ENCODE measurements around the gene MIB1. TPM values are rescaled to one million over a fixed set of nuclear protein-coding genes. Genes with fewer than 3 reads are reported as not detected.
A peak's percentile ranks its signal among the peaks of the same experiment; 100 is the strongest.

The MIB1 gene
- total RNA-seq, 2 donors from 2014 or later, result 39.0 to 45.1 TPM

GRCh38 chr18:21841570-21841969, 101.0 kb downstream of the MIB1 start:
- ATAC-seq, result no peak
- H3K36me3 Mint-ChIP-seq (ENCODE audit: low read depth), result peaks cover 2% of the 10 kb centered on the region

GRCh38 chr18:21843341-21843740, 102.7 kb downstream of the MIB1 start:
- Mint-ChIP-seq H3K27ac (no peak overlapping the region), H3K27me3 (no peaks in the 10 kb centered on the region), H3K4me1 (no peaks in the 10 kb centered on the region), H3K4me3 (no peak overlapping the region), H3K36me3 (ENCODE audit: low read depth) (peaks cover 5% of the 10 kb centered on the region)
- H3K9me3 ChIP-seq (ENCODE audit: control insufficient read depth, low read length, poor library complexity, severe bottlenecking), result no peaks in the 10 kb centered on the region
- DNase-seq (no peak), ATAC-seq (no peak)

More at GRCh38 chr18:21841570-21841969, 101.0 kb downstream of the MIB1 start:
- Mint-ChIP-seq H3K4me3 (no peak overlapping the region), H3K27ac (peak overlapping the region; percentile 49), H3K4me1 (no peaks in the 10 kb centered on the region), H3K27me3 (no peaks in the 10 kb centered on the region)
- no peak for DNase-seq
- H3K9me3 ChIP-seq (ENCODE audit: control insufficient read depth, low read length, poor library complexity, severe bottlenecking), result no peaks in the 10 kb centered on the region

- no peak overlapping the region for H3K4me3 Mint-ChIP-seq
- H3K4me1 Mint-ChIP-seq, result peaks cover 9% of the 10 kb centered on the region
- H3K27me3 Mint-ChIP-seq, result no peaks in the 10 kb centered on the region
- H3K27ac Mint-ChIP-seq, result no peak overlapping the region
- ATAC-seq (no peak), DNase-seq (no peak)
- H3K9me3 ChIP-seq (ENCODE audit: control insufficient read depth, low read length, poor library complexity, severe bottlenecking), result no peaks in the 10 kb centered on the region
- H3K36me3 Mint-ChIP-seq (ENCODE audit: low read depth), result peaks cover 10% of the 10 kb centered on the region
These were observed 110.9 kb downstream of the MIB1 start for GRCh38 chr18:21851327-21851961.

- Mint-ChIP-seq H3K27ac (peak overlapping the region; percentile 81), H3K36me3 (ENCODE audit: low read depth) (peaks cover 9% of the 10 kb centered on the region)
- no peak for DNase-seq
These were observed 112.4 kb downstream of the MIB1 start for GRCh38 chr18:21853016-21853415.

GRCh38 chr18:21853775-21854552, 113.4 kb downstream of the MIB1 start:
- ATAC-seq, result no peak
- Mint-ChIP-seq H3K36me3 (ENCODE audit: low read depth) (peaks cover 9% of the 10 kb centered on the region), H3K27me3 (no peaks in the 10 kb centered on the region)

More at GRCh38 chr18:21853016-21853415, 112.4 kb downstream of the MIB1 start:
- peaks cover 9% of the 10 kb centered on the region for H3K4me1 Mint-ChIP-seq
- no peaks in the 10 kb centered on the region for H3K9me3 ChIP-seq (ENCODE audit: control insufficient read depth, low read length, poor library complexity, severe bottlenecking)
- ATAC-seq, result no peak
- H3K27me3 Mint-ChIP-seq, result no peaks in the 10 kb centered on the region
- H3K4me3 Mint-ChIP-seq, result no peak overlapping the region

GRCh38 chr18:21855432-21855831, 114.8 kb downstream of the MIB1 start:
- Mint-ChIP-seq H3K4me1 (peaks cover 9% of the 10 kb centered on the region), H3K4me3 (no peak overlapping the region), H3K36me3 (ENCODE audit: low read depth) (peaks cover 11% of the 10 kb centered on the region), H3K27me3 (no peaks in the 10 kb centered on the region), H3K27ac (no peak overlapping the region)
- ATAC-seq (no peak), DNase-seq (no peak)
- no peaks in the 10 kb centered on the region for H3K9me3 ChIP-seq (ENCODE audit: control insufficient read depth, low read length, poor library complexity, severe bottlenecking)

More at GRCh38 chr18:21853775-21854552, 113.4 kb downstream of the MIB1 start:
- Mint-ChIP-seq H3K4me3 (no peak overlapping the region), H3K4me1 (peaks cover 9% of the 10 kb centered on the region), H3K27ac (no peak overlapping the region)
- no peak for DNase-seq
- no peaks in the 10 kb centered on the region for H3K9me3 ChIP-seq (ENCODE audit: control insufficient read depth, low read length, poor library complexity, severe bottlenecking)

GRCh38 chr18:21857871-21858270, 117.3 kb downstream of the MIB1 start:
- no peaks in the 10 kb centered on the region for H3K9me3 ChIP-seq (ENCODE audit: control insufficient read depth, low read length, poor library complexity, severe bottlenecking)
- Mint-ChIP-seq H3K27me3 (no peaks in the 10 kb centered on the region), H3K36me3 (ENCODE audit: low read depth) (peaks cover 7% of the 10 kb centered on the region), H3K4me1 (peaks cover under 1% of the 10 kb centered on the region), H3K4me3 (no peak overlapping the region), H3K27ac (no peak overlapping the region)
- DNase-seq (no peak), ATAC-seq (no peak)

- no peak for ATAC-seq
- no peaks in the 10 kb centered on the region for H3K27me3 Mint-ChIP-seq
- H3K9me3 ChIP-seq (ENCODE audit: control insufficient read depth, low read length, poor library complexity, severe bottlenecking), result no peaks in the 10 kb centered on the region
- DNase-seq, result no peak
- no peak overlapping the region for H3K4me3 Mint-ChIP-seq
- peaks cover 7% of the 10 kb centered on the region for H3K36me3 Mint-ChIP-seq (ENCODE audit: low read depth)
- no peak overlapping the region for H3K27ac Mint-ChIP-seq
- H3K4me1 Mint-ChIP-seq, result no peaks in the 10 kb centered on the region
These were observed 118.0 kb downstream of the MIB1 start for GRCh38 chr18:21858544-21858943.

- no peak overlapping the region for H3K27ac Mint-ChIP-seq
- H3K4me3 Mint-ChIP-seq, result no peak overlapping the region
- H3K9me3 ChIP-seq (ENCODE audit: control insufficient read depth, low read length, poor library complexity, severe bottlenecking), result no peaks in the 10 kb centered on the region
- ATAC-seq (no peak), DNase-seq (no peak)
- peaks cover 2% of the 10 kb centered on the region for H3K36me3 Mint-ChIP-seq (ENCODE audit: low read depth)
- H3K27me3 Mint-ChIP-seq, result no peaks in the 10 kb centered on the region
- H3K4me1 Mint-ChIP-seq, result no peaks in the 10 kb centered on the region
These were observed 123.8 kb downstream of the MIB1 start for GRCh38 chr18:21864386-21864785.

- Mint-ChIP-seq H3K27ac (no peak overlapping the region), H3K4me3 (no peak overlapping the region), H3K4me1 (no peaks in the 10 kb centered on the region), H3K27me3 (no peaks in the 10 kb centered on the region), H3K36me3 (ENCODE audit: low read depth) (no peaks in the 10 kb centered on the region)
- no peaks in the 10 kb centered on the region for H3K9me3 ChIP-seq (ENCODE audit: control insufficient read depth, low read length, poor library complexity, severe bottlenecking)
- DNase-seq (no peak), ATAC-seq (no peak)
These were observed 124.5 kb downstream of the MIB1 start for GRCh38 chr18:21865043-21865442.

GRCh38 chr18:21868770-21869169, 128.2 kb downstream of the MIB1 start:
- Mint-ChIP-seq H3K4me3 (no peak overlapping the region), H3K4me1 (no peaks in the 10 kb centered on the region), H3K36me3 (ENCODE audit: low read depth) (no peaks in the 10 kb centered on the region), H3K27ac (no peak overlapping the region), H3K27me3 (no peaks in the 10 kb centered on the region)
- no peak for ATAC-seq
- H3K9me3 ChIP-seq (ENCODE audit: control insufficient read depth, low read length, poor library complexity, severe bottlenecking), result no peaks in the 10 kb centered on the region
- no peak for DNase-seq

- no peaks in the 10 kb centered on the region for H3K9me3 ChIP-seq (ENCODE audit: control insufficient read depth, low read length, poor library complexity, severe bottlenecking)
- Mint-ChIP-seq H3K4me1 (no peaks in the 10 kb centered on the region), H3K36me3 (ENCODE audit: low read depth) (no peaks in the 10 kb centered on the region), H3K27me3 (peaks cover 23% of the 10 kb centered on the region), H3K4me3 (no peak overlapping the region), H3K27ac (no peak overlapping the region)
- ATAC-seq, result no peak
- no peak for DNase-seq
These were observed 149.0 kb downstream of the MIB1 start for GRCh38 chr18:21889570-21889969.

- no peak overlapping the region for H3K4me3 Mint-ChIP-seq
- no peaks in the 10 kb centered on the region for H3K9me3 ChIP-seq (ENCODE audit: control insufficient read depth, low read length, poor library complexity, severe bottlenecking)
These were observed 154.2 kb downstream of the MIB1 start for GRCh38 chr18:21894619-21895367.

More at GRCh38 chr18:21894619-21895367, 154.2 kb downstream of the MIB1 start:
- Mint-ChIP-seq H3K27me3 (peaks cover 39% of the 10 kb centered on the region), H3K27ac (no peak overlapping the region), H3K36me3 (ENCODE audit: low read depth) (no peaks in the 10 kb centered on the region), H3K4me1 (peaks cover 3% of the 10 kb centered on the region)
- ATAC-seq, result no peak
- DNase-seq, result no peak

Data from T-helper 17 cell (primary cell).